Measurements from ENCODE around the gene SLC25A25.

Gene SLC25A25

GRCh38 chr9:128150594-128151308 lies 82.7 kb downstream of the SLC25A25 start:
- TF ChIP-seq CTCF (IDR thresholded peaks at IDR 0.05; ENCODE audit: insufficient read depth, low read depth, low read length, missing control alignments) = no peak
- H3K4me3 ChIP-seq (ENCODE audit: low read length) = no peak overlapping the region
- no peak for DNase-seq (ENCODE audit: low read depth)

- no peak for TF ChIP-seq CTCF (IDR thresholded peaks at IDR 0.05; ENCODE audit: insufficient read depth, low read depth, low read length, missing control alignments)
Observed at GRCh38 chr9:128151309-128152132, 83.5 kb downstream of the SLC25A25 start.

GRCh38 chr9:128152133-128153059 lies 84.4 kb downstream of the SLC25A25 start:
- no peak for TF ChIP-seq CTCF (IDR thresholded peaks at IDR 0.05; ENCODE audit: insufficient read depth, low read depth, low read length, missing control alignments)
- H3K4me3 ChIP-seq (ENCODE audit: low read length) = no peak overlapping the region
- no peak for DNase-seq (ENCODE audit: low read depth)

More at GRCh38 chr9:128151309-128152132, 83.5 kb downstream of the SLC25A25 start:
- no peak overlapping the region for H3K4me3 ChIP-seq (ENCODE audit: low read length)
- no peak for DNase-seq (ENCODE audit: low read depth)

- TF ChIP-seq CTCF (IDR thresholded peaks at IDR 0.05; ENCODE audit: insufficient read depth, low read depth, low read length, missing control alignments) = no peak
- no peak for DNase-seq (ENCODE audit: low read depth)
- no peak overlapping the region for H3K4me3 ChIP-seq (ENCODE audit: low read length)
Observed at GRCh38 chr9:128153060-128153946, 85.3 kb downstream of the SLC25A25 start.

- TF ChIP-seq CTCF (IDR thresholded peaks at IDR 0.05; ENCODE audit: insufficient read depth, low read depth, low read length, missing control alignments) = no peak
- no peak overlapping the region for H3K4me3 ChIP-seq (ENCODE audit: low read length)
- DNase-seq (ENCODE audit: low read depth) = no peak
Observed at GRCh38 chr9:128153947-128154695, 86.1 kb downstream of the SLC25A25 start.
